GM19468 (cell line): ENCODE data around the gene GSK3A.

Experiments
- ATAC-seq: cut with Tn5 transposase; IDR thresholded peaks from one replicate; pipeline ENCODE4 v1.9.1; 2021; ENCODE audit warnings: mild to moderate bottlenecking, moderate library complexity, moderate number of reproducible peaks; ENCODE audit not compliant: unreplicated experiment; ENCODE audit errors: extremely low read depth

Gene GSK3A

DNA sequence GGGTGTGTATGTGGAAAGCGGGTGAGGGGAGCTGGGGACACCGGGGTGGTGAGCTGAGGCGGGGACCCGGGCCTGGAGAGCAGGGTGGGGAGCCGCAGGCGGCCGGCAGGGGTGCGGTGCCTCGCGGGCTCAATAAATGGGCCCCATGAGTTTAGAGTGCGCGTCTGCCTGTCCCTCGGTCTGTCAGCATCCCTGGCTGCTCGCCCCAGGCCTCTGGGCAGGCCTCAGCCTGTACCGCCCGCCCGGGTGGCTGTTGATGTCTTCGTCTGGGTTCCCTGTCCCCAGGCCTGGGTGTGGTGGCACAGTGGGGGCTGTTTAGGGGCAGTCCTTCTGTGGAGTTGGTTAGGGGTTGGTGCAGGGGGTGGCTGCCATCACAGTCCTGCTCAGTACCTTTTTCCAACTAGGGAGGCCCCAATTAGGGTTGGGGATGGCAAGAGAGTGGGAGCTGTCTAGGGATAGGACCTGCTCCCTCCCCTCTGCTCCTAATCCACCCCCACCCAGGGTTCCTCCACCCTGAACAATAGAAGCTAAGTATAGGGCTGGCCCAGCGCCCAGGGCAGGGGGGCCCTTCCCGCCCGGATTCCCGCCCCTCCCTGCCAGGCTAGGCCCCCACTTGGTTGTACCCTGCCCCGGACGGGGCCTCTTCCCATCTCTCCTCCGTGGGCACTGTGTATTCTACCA is 38.9 kb upstream of the GSK3A start:
- ATAC-seq: no peak

- no peak for ATAC-seq
Observed at GRCh38 chr19:42280815-42281145, 38.4 kb upstream of the GSK3A start.

- ATAC-seq: no peak
Observed at GRCh38 chr19:42279902-42280814, 37.8 kb upstream of the GSK3A start.

DNA sequence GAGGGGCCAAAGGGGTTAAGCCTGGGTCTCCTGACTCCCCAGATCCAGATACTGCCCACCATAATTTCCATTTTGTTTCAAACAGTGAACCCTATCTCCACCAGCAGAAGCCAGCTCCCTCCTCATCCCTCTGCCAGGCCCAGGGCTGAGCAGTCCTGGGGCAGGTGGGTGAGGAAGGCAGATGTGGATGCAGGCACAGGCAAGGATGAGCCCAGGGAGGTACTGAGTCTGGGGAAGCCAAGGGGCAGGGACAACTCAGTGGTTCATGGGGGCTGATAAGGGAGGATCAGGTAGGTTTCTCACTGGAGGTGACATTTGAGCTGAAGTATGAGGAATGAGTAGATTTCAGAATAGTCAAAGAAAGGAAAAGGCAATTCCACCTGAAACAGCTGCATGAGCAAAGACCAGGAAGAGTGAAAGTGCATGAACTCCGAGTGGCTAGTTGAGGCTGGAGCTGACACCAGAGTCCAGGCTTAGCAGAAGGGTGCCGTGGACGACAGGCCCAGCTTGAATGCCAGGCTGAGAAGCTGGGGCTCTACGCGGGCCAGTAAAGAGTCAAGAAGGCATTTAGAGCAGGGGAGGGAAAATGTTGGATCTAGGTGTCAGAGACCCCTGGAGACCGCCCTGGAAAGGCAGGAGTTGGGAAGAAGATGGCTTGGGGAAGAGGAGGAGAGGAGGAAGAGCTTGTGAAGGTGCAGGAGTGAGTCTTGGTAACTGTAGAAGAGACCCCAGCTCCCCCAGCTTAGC is 36.9 kb upstream of the GSK3A start:
- no peak for ATAC-seq

DNA sequence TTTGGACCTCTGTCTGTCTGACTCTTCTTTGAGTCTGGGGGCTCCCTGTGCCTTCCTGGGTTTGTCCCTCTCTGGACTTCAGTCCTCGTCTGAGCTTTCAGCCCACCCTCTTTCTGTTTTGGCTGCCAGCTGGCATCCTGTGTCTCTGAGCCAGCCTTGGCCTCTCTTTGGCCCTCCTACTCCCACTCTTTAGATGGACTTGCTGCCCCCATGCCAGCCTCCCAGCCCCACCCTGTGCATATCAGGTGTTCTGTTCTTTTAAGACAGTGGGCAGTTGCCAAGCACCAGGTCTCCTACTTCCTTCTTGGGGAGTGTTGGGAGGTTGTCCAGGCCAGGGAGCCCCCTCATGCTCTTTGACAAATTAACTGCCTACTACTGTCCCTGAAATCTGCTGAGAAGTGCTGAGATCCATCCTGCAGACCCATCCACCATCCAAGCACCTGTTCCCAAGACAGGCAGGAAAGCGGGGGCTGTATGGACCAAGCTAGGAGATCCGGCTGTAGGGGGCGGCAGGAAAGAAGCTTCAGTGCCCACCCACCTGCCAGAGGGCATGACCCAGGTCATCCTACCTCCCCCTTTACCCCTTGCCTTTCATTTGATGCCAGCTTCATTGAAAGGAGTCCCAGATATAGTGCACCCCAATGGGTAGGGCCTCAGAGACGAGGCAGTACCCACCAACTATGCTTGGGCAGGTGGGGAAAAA is 36.2 kb upstream of the GSK3A start:
- no peak for ATAC-seq

- ATAC-seq: no peak
Observed at GRCh38 chr19:42277821-42278451, 35.5 kb upstream of the GSK3A start.

DNA sequence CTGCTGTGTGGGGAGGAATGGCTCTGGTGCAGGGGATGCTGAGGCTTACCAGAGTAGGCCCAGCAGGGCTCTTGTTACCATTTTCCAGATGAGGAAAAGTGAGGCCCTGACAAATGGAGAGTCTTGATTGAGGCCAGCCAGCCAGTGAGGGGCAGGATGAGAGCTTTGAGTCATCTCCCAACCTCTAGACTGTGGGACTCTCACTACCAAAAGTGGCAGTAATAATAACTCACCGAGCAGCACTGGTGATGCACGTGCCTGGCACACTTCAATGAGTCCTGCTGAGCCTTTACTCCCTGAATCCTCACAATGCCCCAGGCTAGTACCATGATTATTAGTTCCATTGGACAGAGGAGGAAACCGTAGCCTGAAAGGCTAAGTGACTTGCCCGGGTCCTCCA is 34.4 kb upstream of the GSK3A start:
- ATAC-seq: no peak

DNA sequence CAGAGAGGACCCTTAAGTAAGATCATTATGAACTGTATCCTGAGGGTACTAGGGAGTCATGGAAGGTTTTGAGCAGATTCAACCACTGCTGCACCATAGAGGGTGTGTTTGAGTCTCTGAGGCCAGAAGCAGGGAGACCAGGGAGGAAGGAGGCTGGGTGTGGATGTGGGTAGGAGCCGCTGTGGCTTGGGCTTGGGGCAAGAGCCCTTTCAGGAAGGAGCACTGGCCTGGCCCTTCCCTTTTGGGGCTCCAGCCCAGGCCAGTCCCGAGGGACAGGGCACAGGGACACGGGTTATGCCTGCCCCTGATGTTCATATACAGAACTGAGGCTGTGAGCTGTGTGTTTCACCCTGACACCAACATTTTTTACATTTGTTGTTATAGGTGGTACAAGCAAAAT is 33.9 kb upstream of the GSK3A start:
- ATAC-seq: no peak

GRCh38 chr19:42275517-42275916 is 33.1 kb upstream of the GSK3A start:
- ATAC-seq: no peak

GRCh38 chr19:42275103-42275502 is 32.7 kb upstream of the GSK3A start:
- no peak for ATAC-seq

DNA sequence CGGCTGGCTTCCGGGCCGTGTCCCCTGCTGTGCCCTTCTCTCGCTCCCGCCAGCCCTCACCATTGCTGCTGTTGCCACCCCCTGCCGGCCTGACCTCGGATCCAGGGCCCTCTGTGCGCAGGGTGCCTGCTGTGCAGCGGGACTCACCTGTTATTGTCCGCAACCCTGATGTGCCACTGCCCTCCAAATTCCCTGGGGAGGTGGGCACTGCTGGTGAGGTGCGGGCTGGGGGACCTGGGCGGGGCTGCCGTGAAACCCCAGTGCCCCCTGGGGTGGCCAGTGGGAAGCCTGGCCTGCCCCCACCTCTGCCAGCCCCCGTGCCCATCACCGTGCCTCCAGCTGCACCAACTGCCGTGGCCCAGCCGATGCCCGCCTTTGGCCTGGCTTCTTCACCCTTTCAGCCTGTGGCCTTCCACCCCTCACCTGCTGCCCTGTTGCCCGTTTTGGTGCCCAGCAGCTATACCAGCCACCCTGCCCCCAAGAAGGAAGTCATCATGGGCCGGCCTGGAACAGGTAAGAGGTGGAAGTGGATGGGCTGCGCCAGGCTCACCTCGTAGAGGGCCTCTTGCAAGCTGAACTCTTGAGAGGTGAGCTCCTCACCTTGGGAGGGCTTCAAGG is 31.8 kb upstream of the GSK3A start:
- ATAC-seq: no peak

DNA sequence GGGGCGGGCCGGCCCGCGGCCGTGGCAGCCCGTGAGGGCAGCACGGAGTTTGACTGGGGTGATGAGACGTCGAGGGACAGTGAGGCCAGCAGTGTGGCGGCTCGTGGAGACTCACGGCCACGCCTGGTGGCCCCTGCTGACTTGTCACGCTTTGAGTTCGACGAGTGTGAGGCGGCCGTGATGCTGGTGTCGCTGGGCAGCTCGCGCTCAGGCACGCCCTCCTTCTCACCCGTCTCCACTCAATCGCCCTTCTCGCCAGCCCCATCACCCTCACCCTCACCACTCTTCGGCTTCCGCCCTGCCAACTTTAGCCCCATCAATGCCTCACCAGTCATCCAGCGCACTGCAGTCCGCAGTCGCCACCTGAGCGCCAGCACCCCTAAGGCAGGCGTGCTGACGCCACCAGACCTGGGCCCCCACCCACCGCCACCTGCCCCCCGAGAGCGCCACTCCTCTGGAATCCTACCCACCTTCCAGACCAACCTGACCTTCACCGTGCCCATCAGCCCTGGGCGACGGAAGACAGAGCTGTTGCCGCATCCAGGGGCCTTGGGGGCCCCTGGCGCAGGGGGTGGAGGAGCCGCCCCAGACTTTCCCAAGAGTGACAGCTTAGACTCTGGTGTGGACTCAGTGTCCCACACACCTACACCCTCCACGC is 31.1 kb upstream of the GSK3A start:
- ATAC-seq: no peak

GRCh38 chr19:42272989-42273406 is 30.6 kb upstream of the GSK3A start:
- no peak for ATAC-seq

GRCh38 chr19:42272535-42272897 is 30.1 kb upstream of the GSK3A start:
- ATAC-seq: no peak

DNA sequence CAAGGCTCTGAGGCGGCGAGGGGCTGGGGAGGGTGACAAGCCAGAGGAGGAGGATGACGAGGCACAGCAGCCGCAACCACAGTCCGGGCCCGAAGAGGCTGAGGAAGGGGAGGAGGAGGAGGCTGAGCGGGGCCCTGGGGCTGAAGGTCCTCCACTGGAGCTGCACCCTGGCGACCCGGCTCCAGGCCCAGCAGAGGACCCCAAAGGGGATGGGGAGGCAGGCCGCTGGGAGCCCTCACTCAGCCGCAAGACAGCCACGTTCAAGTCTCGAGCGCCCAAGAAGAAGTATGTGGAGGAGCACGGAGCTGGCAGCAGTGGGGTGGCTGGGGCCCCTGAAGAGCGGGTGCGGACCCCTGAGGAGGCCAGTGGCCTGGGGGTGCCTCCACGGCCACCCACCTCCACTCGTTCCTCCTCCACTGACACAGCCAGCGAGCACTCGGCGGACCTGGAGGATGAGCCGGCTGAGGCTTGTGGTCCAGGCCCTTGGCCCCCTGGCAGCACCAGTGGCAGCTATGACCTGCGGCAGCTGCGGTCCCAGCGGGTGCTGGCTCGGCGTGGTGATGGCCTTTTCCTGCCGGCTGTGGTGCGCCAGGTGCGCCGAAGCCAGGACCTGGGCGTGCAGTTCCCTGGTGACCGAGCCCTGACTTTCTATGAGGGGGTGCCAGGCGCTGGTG is 29.6 kb upstream of the GSK3A start:
- no peak for ATAC-seq

- no peak for ATAC-seq
Observed at GRCh38 chr19:42271045-42271419, 28.6 kb upstream of the GSK3A start.

GRCh38 chr19:42270346-42271044 is 28.1 kb upstream of the GSK3A start:
- ATAC-seq: no peak
